GM13977 (cell line): ENCODE data around the gene RAI14.

ENCODE experiments used
- DNase-seq: peaks from one replicate; pipeline ENCODE4 v3.0.0; 2012; ENCODE audit warnings: low spot score
- CTCF ChIP-seq: IDR thresholded peaks from 2 replicates; pipeline ENCODE4 v1.5.1; 2012; ENCODE audit warnings: mild to moderate bottlenecking, control low read depth; ENCODE audit not compliant: insufficient read depth; ENCODE audit errors: extremely low read depth, missing control alignments
- in situ Hi-C: fragments of 300-500 bp; cut with MboI; formaldehyde crosslinking; loops from one replicate; pipeline ENCODE4 v1.12.0; 2022; ENCODE audit warnings: low sequenced_read_pairs, low pct_unique_long_range_greater_than_20kb, mixed read lengths, inconsistent platforms; ENCODE audit not compliant: unreplicated experiment

The RAI14 gene

DNA sequence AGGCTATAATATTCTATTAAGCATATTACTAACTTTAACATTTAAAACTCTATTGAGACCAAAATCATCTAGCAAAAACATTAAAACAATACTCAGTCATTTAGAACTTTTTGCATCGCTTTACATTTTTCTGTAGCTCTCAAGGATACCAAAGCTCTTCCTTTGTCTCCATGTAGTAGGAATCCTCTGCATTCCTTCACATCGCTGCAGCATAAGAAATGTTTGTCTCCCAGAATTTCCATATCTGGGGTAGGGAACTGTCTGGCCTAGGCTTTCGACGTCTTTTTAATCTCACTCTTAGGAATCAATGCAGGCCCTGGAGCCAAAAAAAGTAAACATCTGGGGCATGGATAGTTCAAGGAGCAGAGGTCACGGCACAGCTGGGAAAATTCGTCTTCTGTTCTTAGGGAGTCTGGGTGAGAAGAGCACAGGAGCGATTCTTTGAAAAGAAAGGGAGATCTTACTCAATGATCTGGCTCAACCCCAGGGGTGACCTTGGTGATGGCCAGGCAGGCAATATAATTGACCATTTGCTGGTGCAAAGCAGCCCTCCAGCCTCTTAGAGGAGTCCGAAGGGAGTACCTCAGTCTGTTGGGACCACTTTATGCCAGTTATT is 23.2 kb upstream of the RAI14 start:
- DNase-seq: no peak
- TF ChIP-seq CTCF: no peak
- in situ Hi-C loops: no loop called here

- no peak for DNase-seq
- no peak for TF ChIP-seq CTCF
- in situ Hi-C loops: no loop called here
Measured at GRCh38 chr5:34639852-34640626, 16.1 kb upstream of the RAI14 start.

- in situ Hi-C loops: no loop called here
- no peak for DNase-seq
- no peak for TF ChIP-seq CTCF
Measured at GRCh38 chr5:34648039-34648839, 7.9 kb upstream of the RAI14 start.

DNA sequence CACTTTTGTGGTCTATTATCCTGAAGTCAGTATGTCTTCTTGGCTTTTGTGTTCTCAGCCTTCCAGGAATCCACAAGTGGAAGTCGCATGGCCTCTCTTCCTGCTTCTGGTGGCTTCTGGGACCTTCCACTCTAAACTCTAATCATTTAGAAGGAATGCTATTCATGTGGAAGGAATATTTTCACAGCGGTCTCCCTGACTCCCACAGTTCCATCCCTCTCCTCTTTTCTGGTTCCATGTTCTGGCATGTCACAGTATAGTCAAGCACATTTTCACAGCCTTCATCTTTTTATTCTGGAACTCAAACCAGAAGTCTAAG is 7.3 kb upstream of the RAI14 start:
- in situ Hi-C loops: no loop called here
- no peak for DNase-seq
- TF ChIP-seq CTCF: no peak

GRCh38 chr5:34651791-34652190 is 4.3 kb upstream of the RAI14 start:
- no peak for TF ChIP-seq CTCF
- in situ Hi-C loops: no loop called here
- no peak for DNase-seq

- DNase-seq: no peak
- TF ChIP-seq CTCF: no peak
- in situ Hi-C loops: no loop called here
Measured at GRCh38 chr5:34652466-34652865, 3.7 kb upstream of the RAI14 start.
